ENCODE measurements around the gene EML6.
A peak's percentile ranks its signal among the peaks of the same experiment; 100 is the strongest.

The EML6 gene

DNA sequence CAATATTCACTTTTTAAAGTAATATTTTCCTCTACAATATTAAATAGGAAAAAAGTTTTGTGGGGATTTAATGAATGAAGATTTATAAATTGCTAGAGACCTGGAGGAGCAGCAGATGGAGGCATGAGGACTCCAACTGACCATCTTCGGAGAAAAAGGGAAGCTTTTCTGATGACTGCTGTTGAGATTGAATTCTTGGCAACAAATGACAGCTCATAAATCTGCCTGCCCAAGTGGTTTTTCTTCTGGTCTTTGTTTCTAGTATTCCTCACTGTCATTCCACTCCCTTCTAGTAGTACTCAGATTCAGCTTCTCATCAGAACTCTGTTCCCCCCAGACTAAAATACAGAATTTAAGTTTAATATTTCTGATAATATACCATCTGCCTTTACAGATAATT is 157.0 kb downstream of the EML6 start:
- DNase-seq (ENCODE audit: low spot score): no peak

GRCh38 chr2:54881759-54882158 is 158.3 kb downstream of the EML6 start:
- DNase-seq (ENCODE audit: low spot score): no peak

DNA sequence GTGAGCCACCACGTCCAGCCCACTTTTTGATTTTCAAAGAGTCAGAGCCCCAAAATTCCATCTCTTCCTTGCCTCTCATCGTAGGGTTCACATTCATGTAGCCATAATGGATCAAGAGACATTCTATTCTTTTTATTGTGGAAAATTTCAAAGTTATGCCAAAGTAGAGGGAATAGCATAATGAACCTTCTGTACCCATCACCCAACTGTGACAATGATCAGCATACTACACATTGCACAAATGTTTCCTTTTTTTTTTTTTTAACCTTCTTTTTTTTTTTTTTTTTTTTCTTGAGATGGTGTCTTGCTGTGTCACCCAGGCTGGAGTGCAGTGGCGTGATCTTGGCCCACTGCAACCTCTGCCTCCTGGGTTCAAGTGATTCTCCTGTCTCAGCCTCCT is 162.4 kb downstream of the EML6 start:
- no peak for DNase-seq (ENCODE audit: low spot score)

- no peak for DNase-seq (ENCODE audit: low spot score)
These were observed 164.5 kb downstream of the EML6 start for GRCh38 chr2:54887850-54888545.

- no peak for DNase-seq (ENCODE audit: low spot score)
These were observed 165.6 kb downstream of the EML6 start for GRCh38 chr2:54889053-54889452.

GRCh38 chr2:54891909-54892308 is 168.4 kb downstream of the EML6 start:
- DNase-seq (ENCODE audit: low spot score): no peak

DNA sequence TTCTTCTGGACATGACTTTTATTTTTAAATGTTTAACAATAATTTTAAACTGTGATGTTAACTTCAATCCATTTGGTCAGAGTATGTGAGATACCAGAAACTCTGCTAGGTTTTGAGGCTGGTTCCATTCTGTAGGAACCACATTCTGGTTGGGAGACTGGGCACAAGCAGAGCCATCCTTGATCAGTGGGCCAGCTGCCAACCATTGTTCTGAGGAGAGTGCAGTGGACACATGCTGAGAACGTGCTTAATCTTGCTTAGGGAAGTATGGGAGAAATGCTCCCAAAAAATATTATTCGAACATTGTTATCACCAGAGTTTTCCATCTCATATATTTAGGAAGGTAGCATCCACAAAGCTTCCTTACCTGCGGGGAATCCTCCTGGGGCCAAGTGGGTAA is 171.0 kb downstream of the EML6 start:
- DNase-seq (ENCODE audit: low spot score): no peak

- no peak for DNase-seq (ENCODE audit: low spot score)
These were observed 172.3 kb downstream of the EML6 start for GRCh38 chr2:54895730-54896129.

- DNase-seq (ENCODE audit: low spot score): peak; percentile 5
These were observed 174.2 kb downstream of the EML6 start for GRCh38 chr2:54897420-54898310.

DNA sequence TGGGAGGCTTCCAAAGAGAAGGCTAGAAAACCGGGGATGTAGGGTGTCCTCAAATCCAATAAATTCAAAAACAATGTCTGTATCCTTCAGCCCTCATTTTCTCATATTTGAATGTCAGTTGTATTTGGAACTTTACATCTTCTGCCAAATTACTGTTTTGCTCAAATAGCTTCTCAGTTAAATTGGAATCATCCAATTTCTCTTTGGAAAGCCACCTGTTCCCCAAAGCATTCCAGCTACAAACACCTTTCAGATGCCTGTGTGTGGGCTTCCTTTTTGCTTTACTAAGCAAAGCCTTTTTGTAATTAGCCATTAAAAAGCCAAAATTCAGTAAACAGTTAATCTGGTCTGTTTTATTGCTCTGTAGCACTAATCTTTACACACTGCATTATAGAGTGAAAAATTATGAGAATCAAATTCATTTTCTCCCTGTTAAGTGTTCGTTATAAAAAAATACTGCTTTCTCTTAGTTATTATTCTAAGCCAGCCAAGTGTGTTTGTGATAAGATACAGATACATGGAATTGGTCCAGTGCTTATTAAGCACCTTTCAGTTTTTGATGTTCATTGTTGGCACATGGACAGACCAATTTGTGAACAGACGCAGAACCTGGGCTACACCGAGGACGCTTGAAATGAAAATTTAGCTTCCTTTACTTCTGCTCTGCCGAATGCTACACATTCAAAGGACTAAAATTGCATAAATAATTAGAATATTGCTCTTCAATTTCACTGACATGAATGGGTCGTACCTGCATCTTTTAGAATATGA is 175.2 kb downstream of the EML6 start:
- DNase-seq (ENCODE audit: low spot score): no peak

DNA sequence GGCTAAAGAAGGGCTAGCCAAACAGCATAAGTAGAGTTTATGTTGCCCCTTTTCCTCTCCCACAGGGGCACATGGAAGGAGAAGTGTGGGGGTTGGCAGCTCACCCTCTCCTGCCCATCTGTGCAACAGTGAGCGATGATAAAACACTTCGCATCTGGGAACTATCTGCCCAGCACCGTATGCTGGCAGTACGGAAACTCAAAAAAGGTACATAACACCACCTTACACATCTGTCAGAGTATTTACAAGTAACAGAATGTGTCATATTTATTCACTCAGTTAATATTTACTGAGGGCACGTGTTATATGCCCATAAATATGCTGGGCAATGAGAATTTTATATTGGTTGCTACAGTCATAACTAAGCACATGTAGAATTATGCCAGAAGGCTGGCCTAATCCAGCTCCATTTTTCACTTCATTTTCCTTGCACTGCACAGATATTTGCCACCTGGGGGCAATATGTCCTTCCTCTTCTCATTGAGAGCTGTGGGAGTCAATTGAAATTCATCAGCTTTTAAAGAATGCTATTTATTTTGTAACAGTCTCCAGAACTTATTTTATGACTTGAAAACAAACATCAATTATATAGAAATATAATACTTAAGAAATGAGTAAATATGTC is 176.2 kb downstream of the EML6 start:
- DNase-seq (ENCODE audit: low spot score): peak; percentile 4

GRCh38 chr2:54901224-54901986 is 177.9 kb downstream of the EML6 start:
- DNase-seq (ENCODE audit: low spot score): no peak

DNA sequence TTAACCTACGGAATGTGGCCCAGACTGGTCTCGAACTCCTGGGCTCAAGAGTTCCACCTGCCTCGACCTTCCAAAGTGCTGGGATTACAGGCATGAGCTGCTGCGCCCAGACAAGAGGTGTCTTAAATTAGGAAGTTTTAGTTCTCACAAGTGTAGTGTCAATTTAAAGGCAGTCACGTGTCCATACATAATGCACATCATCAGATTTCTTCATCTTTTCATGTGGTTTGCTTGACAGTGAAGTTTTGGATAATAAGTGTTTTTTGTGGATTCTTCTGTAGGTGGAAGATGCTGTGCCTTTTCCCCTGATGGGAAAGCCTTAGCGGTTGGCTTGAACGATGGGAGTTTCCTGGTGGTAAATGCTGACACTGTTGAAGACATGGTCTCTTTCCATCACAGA is 179.3 kb downstream of the EML6 start:
- no peak for DNase-seq (ENCODE audit: low spot score)

DNA sequence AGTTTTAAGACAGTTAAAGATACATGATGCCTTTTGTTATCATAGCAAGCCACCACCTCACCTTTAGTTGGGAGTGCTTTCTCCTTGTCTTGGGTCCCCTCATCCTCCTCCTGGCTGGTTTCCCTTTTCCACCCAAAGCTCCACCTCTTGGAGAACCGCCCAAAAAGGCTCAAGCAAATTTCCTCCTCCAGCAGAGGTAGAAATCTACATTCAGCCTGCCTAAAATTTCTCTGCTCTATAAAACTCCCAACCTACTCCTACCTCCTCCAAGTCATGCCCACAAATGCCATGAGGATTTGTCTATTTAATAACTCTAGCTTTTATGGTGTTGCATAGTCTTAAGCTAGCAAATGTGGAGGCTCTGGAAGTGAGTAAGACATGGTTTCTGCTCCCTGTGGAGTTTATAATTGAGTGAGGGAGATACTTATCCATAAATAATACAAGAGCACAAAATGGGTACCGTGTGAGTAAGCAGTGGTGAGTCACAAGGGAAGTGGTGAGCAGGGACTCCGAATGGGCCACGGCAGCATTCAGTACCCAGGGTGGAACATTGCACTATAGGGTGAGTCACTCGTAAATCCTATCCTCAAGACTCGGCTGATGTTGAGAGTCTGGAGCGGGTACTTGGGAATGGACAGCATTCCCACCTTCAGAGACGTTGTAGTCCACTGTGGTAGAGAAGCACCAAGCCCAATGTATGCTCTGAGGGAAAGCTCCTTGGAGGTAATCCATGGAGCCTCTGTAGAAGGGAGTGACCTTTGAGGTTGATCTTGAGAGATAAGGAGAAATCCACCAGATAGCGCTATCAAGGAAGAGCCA is 180.5 kb downstream of the EML6 start:
- peak; percentile 75 for DNase-seq (ENCODE audit: low spot score)

- no peak for DNase-seq (ENCODE audit: low spot score)
These were observed 181.4 kb downstream of the EML6 start for GRCh38 chr2:54904836-54905235.

- no peak for DNase-seq (ENCODE audit: low spot score)
These were observed 183.3 kb downstream of the EML6 start for GRCh38 chr2:54906716-54907115.

DNA sequence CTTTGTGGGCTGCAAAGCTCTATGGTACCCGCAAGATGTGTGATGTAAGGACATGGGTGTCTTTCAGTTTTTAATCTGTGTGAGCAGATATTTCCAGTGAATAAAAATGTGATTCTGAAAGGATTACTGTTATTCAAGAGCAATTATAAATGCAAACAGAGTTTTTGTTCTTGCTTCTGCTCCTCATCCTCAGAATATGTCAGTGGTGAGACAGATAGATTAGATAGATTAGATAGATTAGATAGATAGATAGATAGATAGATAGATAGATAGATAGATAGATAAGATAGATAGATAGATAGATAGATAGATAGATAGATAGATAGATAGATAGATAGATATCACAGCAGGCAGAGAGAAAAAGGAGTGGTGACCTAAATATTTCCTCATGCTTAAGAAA is 184.2 kb downstream of the EML6 start:
- DNase-seq (ENCODE audit: low spot score): no peak

GRCh38 chr2:54908591-54908990 is 185.1 kb downstream of the EML6 start:
- DNase-seq (ENCODE audit: low spot score): no peak

DNA sequence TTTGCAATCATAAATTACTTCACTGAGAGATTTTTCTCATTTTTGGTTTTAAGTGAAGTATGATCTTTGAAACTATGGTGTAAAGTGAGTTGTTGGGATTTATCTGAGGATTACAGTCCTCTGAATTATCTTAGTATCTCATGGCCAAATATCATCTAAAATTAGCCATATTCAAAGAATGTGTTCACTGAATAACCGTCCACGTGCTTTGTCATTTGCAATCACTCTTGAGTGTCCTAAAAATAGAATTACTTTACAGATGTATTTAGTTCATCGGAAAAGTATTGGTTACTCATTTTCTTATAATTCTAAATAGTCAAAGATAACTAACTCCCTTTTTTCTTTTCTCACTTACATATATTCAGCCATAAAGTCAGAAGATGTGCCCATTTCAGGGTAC is 185.5 kb downstream of the EML6 start:
- no peak for DNase-seq (ENCODE audit: low spot score)

- DNase-seq (ENCODE audit: low spot score): no peak
These were observed 188.8 kb downstream of the EML6 start for GRCh38 chr2:54912305-54912704.

GRCh38 chr2:54912893-54913292 is 189.4 kb downstream of the EML6 start:
- no peak for DNase-seq (ENCODE audit: low spot score)
